Progenitor cell of endocrine pancreas (in vitro differentiated cells): ENCODE measurements around the gene PLAGL1. TPM values are rescaled to one million over a fixed set of nuclear protein-coding genes. Genes with fewer than 3 reads are reported as not detected.
"Not testable (repeated sequence)": the region's sequence is repeated elsewhere in the genome, so short reads cannot be mapped to it uniquely, and the experiment has no call there.

Experiments used
- DNase-seq: peaks from one replicate; pipeline ENCODE4 v3.0.0; 2021; ENCODE audit warnings: low spot score; ENCODE audit not compliant: unreplicated experiment
- H3K27ac Mint-ChIP-seq: 2 replicates; pipeline ENCODE4 v1.8.0; 2021; ENCODE audit warnings: mild to moderate bottlenecking, moderate library complexity, mixed read lengths
- H3K27me3 Mint-ChIP-seq: 2 replicates; pipeline ENCODE4 v1.8.0; 2021; ENCODE audit warnings: mixed read lengths
- H3K36me3 Mint-ChIP-seq: 2 replicates; pipeline ENCODE4 v1.8.0; 2022; ENCODE audit warnings: mixed read lengths; ENCODE audit not compliant: insufficient read depth
- H3K4me1 Mint-ChIP-seq: 2 replicates; pipeline ENCODE4 v1.8.0; 2021; ENCODE audit warnings: low read depth, mixed read lengths
- H3K4me3 Mint-ChIP-seq: 2 replicates; pipeline ENCODE4 v1.8.0; 2021; ENCODE audit warnings: low read depth, mild to moderate bottlenecking, moderate library complexity, mixed read lengths
- H3K9me3 Mint-ChIP-seq: 2 replicates; pipeline ENCODE4 v1.8.0; 2021; ENCODE audit warnings: low read depth, mixed read lengths
- CTCF ChIP-seq: fragments of 200-600 bp; sonication (generic); IDR thresholded peaks from one replicate; pipeline ENCODE4 v1.5.0; 2021; ENCODE audit warnings: antibody characterized with exemption, mild to moderate bottlenecking; ENCODE audit not compliant: unreplicated experiment
- total RNA-seq: library from RNA; stranded (reverse); gene quantifications from 2 replicates; pipeline ENCODE4 v1.2.1, GENCODE V29; 2021

PLAGL1 gene
- total RNA-seq, 1 donor from 2014 or later, result 23.7 TPM

- no peak overlapping the region for H3K4me3 Mint-ChIP-seq
- H3K9me3 Mint-ChIP-seq, result peaks cover 26% of the 10 kb centered on the region
- DNase-seq, result no peak
- H3K27me3 Mint-ChIP-seq, result no peaks in the 10 kb centered on the region
- no peak overlapping the region for H3K27ac Mint-ChIP-seq
- peaks cover 2% of the 10 kb centered on the region for H3K36me3 Mint-ChIP-seq
- TF ChIP-seq CTCF, result no peak
- no peaks in the 10 kb centered on the region for H3K4me1 Mint-ChIP-seq
These were observed 39.6 kb upstream of the PLAGL1 start for GRCh38 chr6:144047688-144048087.

GRCh38 chr6:144046672-144047071 is 38.6 kb upstream of the PLAGL1 start:
- H3K36me3 Mint-ChIP-seq, H3K4me1 Mint-ChIP-seq, H3K27me3 Mint-ChIP-seq, H3K27ac Mint-ChIP-seq, DNase-seq, H3K4me3 Mint-ChIP-seq: not testable (repeated sequence)
- peaks cover 28% of the 10 kb centered on the region for H3K9me3 Mint-ChIP-seq

GRCh38 chr6:144044989-144045388 is 36.9 kb upstream of the PLAGL1 start:
- not testable (repeated sequence) for DNase-seq, H3K27me3 Mint-ChIP-seq, H3K36me3 Mint-ChIP-seq, H3K27ac Mint-ChIP-seq, H3K4me1 Mint-ChIP-seq, H3K4me3 Mint-ChIP-seq
- peaks cover 30% of the 10 kb centered on the region for H3K9me3 Mint-ChIP-seq

GRCh38 chr6:144036835-144037195 is 28.8 kb upstream of the PLAGL1 start:
- Mint-ChIP-seq H3K9me3 (peaks cover 8% of the 10 kb centered on the region), H3K36me3 (no peaks in the 10 kb centered on the region), H3K27ac (no peak overlapping the region), H3K4me1 (no peaks in the 10 kb centered on the region), H3K4me3 (no peak overlapping the region), H3K27me3 (peaks cover 3% of the 10 kb centered on the region)
- TF ChIP-seq CTCF, result no peak
- no peak for DNase-seq

- H3K27ac Mint-ChIP-seq, result no peak overlapping the region
- no peak for DNase-seq
These were observed 28.2 kb upstream of the PLAGL1 start for GRCh38 chr6:144036064-144036834.

GRCh38 chr6:144035416-144035815 is 27.4 kb upstream of the PLAGL1 start:
- no peak overlapping the region for H3K27ac Mint-ChIP-seq
- peaks cover 19% of the 10 kb centered on the region for H3K9me3 Mint-ChIP-seq
- H3K4me3 Mint-ChIP-seq, result no peak overlapping the region
- TF ChIP-seq CTCF, result no peak
- H3K4me1 Mint-ChIP-seq, result no peaks in the 10 kb centered on the region
- no peaks in the 10 kb centered on the region for H3K36me3 Mint-ChIP-seq
- peaks cover 3% of the 10 kb centered on the region for H3K27me3 Mint-ChIP-seq
- DNase-seq, result no peak

More at GRCh38 chr6:144036064-144036834, 28.2 kb upstream of the PLAGL1 start:
- TF ChIP-seq CTCF, result no peak
- Mint-ChIP-seq H3K4me1 (no peaks in the 10 kb centered on the region), H3K27me3 (peaks cover 3% of the 10 kb centered on the region), H3K4me3 (no peak overlapping the region), H3K36me3 (no peaks in the 10 kb centered on the region), H3K9me3 (peaks cover 10% of the 10 kb centered on the region)
